ENCODE measurements around the gene CERS4. TPM values are rescaled to one million over a fixed set of nuclear protein-coding genes. Genes with fewer than 3 reads are reported as not detected.

CERS4 gene
- total and polyA plus RNA-seq, 10 of the 15 experiments (the other 5 are each of a cell fraction or from before 2014, with no cell fraction given), result 0.34 to 62.1 (median 20.7) TPM

- FAIRE-seq (no peak), ATAC-seq (no peak), DNase-seq (ENCODE audit: low read depth, low spot score) (no peak)
- no peak overlapping the region for H3K4me3 ChIP-seq
- no peak overlapping the region for H3K4me2 ChIP-seq (ENCODE audit: control insufficient read depth, insufficient read depth)
- H3K27ac ChIP-seq (ENCODE audit: control insufficient read depth, insufficient read depth), result no peak overlapping the region
- in situ Hi-C loops (cut with MboI) (loop anchor here (5.0 kb wide), 1 partner anchor 33 kb away; no protein-coding TSS in a partner anchor), intact Hi-C loops (cut with micrococcal nuclease; ENCODE audit: unreplicated experiment) (no loop called here)
- H2AFZ ChIP-seq (ENCODE audit: control insufficient read depth, low read depth, low read length), result no peak overlapping the region
- H3K79me2 ChIP-seq (ENCODE audit: control insufficient read depth, insufficient read depth, low read length), result peaks cover 21% of the 10 kb centered on the region
- WGBS (ENCODE audit: insufficient coverage, insufficient replicate concordance, low lambda C conversion rate, missing lambda C conversion rate), result 86% methylated on average over 33 of the region's 33 CpGs
- H3K4me1 ChIP-seq (ENCODE audit: control insufficient read depth, insufficient read depth, low read length), result peaks cover 7% of the 10 kb centered on the region
- ChIA-PET CTCF (interaction anchor here (1.6 kb wide), 1 partner anchor 19 kb away, joined by 3 read pairs; no protein-coding TSS in a partner anchor), SMC1A (ENCODE audit: uncharacterized antibody, unreplicated experiment) (no interaction called here), POLR2A (interaction anchor here (0.6 kb wide), 1 partner anchor 205 kb away, joined by 3 read pairs; no protein-coding TSS in a partner anchor), RAD21 (ENCODE audit: unreplicated experiment) (no interaction called here)
- TF ChIP-seq NRF1 (conservative IDR thresholded peaks at IDR 0.05; ENCODE audit: low read depth, low read length), result no peak
- no peak for TF ChIP-seq SUZ12 (IDR thresholded peaks at IDR 0.05; ENCODE audit: unreplicated experiment)
- TF ChIP-seq CHD1 (IDR thresholded peaks at IDR 0.05; ENCODE audit: low read depth, low read length), result no peak
- no peak for TF ChIP-seq SMARCA5 (IDR thresholded peaks at IDR 0.05)
- TF ChIP-seq, protein P1, sequence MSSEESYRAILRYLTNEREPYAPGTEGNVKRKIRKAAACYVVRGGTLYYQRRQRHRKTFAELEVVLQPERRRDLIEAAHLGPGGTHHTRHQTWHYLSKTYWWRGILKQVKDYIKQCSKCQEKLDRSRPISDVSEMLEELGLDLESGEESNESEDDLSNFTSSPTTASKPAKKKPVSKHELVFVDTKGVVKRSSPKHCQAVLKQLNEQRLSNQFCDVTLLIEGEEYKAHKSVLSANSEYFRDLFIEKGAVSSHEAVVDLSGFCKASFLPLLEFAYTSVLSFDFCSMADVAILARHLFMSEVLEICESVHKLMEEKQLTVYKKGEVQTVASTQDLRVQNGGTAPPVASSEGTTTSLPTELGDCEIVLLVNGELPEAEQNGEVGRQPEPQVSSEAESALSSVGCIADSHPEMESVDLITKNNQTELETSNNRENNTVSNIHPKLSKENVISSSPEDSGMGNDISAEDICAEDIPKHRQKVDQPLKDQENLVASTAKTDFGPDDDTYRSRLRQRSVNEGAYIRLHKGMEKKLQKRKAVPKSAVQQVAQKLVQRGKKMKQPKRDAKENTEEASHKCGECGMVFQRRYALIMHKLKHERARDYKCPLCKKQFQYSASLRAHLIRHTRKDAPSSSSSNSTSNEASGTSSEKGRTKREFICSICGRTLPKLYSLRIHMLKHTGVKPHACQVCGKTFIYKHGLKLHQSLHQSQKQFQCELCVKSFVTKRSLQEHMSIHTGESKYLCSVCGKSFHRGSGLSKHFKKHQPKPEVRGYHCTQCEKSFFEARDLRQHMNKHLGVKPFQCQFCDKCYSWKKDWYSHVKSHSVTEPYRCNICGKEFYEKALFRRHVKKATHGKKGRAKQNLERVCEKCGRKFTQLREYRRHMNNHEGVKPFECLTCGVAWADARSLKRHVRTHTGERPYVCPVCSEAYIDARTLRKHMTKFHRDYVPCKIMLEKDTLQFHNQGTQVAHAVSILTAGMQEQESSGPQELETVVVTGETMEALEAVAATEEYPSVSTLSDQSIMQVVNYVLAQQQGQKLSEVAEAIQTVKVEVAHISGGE (CRISPR knock-in tag; IDR thresholded peaks at IDR 0.05), result no peak
- no peak overlapping the region for H3K9ac ChIP-seq (ENCODE audit: control insufficient read depth, insufficient read depth, low read length)
- no peaks in the 10 kb centered on the region for H3K27me3 ChIP-seq (replicated peaks in 1 of 2; ENCODE audit: control insufficient read depth in 2 of 2, insufficient read depth in 2 of 2, low read length in 1 of 2)
- H3K9me3 ChIP-seq (replicated peaks; ENCODE audit: control insufficient read depth, insufficient read depth, low read length), result no peaks in the 10 kb centered on the region
- H3K36me3 ChIP-seq (ENCODE audit: control insufficient read depth in 2 of 2, insufficient read depth in 2 of 2, low read length in 1 of 2), result peaks cover 8 to 13% of the 10 kb centered on the region in 2 experiments; a peak in 3 of 4 replicates
- no TSS peak for BruUV-seq (replicated peaks)
- no peaks in the 10 kb centered on the region for H4K20me1 ChIP-seq (ENCODE audit: control insufficient read depth, insufficient read depth)
Measured at GRCh38 chr19:8304841-8305621, 95.9 kb downstream of the CERS4 start.
